Hematopoietic multipotent progenitor cell (in vitro differentiated cells): ENCODE data around the gene KIF4A. TPM values are rescaled to one million over a fixed set of nuclear protein-coding genes. Genes with fewer than 3 reads are reported as not detected.
"Not testable (repeated sequence)": the region's sequence is repeated elsewhere in the genome, so short reads cannot be mapped to it uniquely, and the experiment has no call there.

Experiments
- DNase-seq, 3 donors: peaks; one replicate each; pipeline ENCODE4 v3.0.0-alpha.2; 2011 to 2015; ENCODE audit warnings: low read depth in 2 of 3, low spot score in 2 of 3
- total RNA-seq: library from RNA; depleted of rRNA; stranded (reverse); fragments of >200 nt; gene quantifications from one replicate; pipeline ENCODE4 v1.2.3, GENCODE V29; 2012

The KIF4A gene, protein sequence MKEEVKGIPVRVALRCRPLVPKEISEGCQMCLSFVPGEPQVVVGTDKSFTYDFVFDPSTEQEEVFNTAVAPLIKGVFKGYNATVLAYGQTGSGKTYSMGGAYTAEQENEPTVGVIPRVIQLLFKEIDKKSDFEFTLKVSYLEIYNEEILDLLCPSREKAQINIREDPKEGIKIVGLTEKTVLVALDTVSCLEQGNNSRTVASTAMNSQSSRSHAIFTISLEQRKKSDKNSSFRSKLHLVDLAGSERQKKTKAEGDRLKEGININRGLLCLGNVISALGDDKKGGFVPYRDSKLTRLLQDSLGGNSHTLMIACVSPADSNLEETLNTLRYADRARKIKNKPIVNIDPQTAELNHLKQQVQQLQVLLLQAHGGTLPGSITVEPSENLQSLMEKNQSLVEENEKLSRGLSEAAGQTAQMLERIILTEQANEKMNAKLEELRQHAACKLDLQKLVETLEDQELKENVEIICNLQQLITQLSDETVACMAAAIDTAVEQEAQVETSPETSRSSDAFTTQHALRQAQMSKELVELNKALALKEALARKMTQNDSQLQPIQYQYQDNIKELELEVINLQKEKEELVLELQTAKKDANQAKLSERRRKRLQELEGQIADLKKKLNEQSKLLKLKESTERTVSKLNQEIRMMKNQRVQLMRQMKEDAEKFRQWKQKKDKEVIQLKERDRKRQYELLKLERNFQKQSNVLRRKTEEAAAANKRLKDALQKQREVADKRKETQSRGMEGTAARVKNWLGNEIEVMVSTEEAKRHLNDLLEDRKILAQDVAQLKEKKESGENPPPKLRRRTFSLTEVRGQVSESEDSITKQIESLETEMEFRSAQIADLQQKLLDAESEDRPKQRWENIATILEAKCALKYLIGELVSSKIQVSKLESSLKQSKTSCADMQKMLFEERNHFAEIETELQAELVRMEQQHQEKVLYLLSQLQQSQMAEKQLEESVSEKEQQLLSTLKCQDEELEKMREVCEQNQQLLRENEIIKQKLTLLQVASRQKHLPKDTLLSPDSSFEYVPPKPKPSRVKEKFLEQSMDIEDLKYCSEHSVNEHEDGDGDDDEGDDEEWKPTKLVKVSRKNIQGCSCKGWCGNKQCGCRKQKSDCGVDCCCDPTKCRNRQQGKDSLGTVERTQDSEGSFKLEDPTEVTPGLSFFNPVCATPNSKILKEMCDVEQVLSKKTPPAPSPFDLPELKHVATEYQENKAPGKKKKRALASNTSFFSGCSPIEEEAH
- total RNA-seq = 0.81 TPM

GRCh38 chrX:70289793-70290770, at the start of gene KIF4A, which contains the start of gene PDZD11:
Gene KIF4A, plus strand, starts transcription at chrX:70290104. Its CDS starts 355 bp downstream, at chrX:70290459.
Gene PDZD11, minus strand, starts transcription at chrX:70289927. Its CDS starts 586 bp downstream, at chrX:70289341.
- DNase-seq = peak; percentile 37 to 81 (median 75)

DNA sequence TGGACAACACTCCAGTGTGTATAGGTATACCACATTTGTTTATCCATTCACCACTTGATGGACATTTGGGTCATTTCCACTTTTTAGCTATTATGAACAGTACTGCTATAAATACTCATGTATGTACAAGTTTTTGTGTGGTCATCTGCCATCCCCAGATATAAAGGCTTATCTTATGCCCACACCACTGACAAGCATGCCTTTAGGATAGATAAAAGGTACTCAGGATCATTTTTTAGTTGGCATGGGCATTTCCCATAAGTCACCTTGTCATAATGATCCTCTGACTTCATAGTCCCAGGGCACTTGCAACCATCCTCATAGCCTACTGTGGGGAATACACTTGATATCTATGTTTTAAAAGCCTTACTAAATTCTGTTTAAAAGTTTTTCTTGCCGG, 49.2 kb upstream of the KIF4A start:
- no peak for DNase-seq

DNA sequence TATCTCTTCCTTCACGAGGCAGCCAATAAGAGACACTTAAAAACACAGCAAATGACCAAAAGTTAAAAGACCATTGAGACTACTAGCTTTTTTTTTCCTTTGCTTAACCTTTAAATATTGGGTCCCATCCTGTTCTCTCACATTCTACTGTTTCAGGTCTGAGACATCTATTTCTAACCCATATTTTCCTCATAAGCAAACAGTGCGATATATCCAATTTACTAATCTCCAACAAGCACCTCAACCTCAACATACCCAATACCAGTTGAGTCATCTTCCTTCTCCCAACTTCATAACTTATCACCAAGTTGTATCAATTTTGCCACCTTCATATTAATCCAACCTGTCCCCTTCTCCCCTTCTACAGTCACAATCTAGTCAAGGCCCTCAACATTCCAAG, 48.4 kb upstream of the KIF4A start:
- DNase-seq = no peak

DNA sequence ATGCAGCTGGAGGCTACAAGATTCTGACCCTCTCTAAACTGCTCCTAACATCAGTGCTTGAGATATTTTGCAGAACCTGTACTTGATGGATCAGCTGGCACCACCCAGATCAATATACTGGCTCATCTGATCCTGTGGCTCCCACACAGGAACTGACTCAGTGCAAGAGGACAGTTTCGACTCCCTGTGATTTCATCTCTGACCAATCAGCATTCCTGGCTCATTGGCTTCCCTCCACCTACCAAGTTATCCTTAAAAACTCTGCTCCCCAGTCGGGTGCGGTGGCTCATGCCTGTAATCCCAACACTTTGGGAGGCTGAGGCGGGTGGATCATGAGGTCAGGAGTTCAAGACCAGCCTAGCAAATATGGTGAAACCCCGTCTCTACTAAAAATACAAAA, 46.3 kb upstream of the KIF4A start:
- DNase-seq = not testable (repeated sequence)

GRCh38 chrX:70244881-70245280, 45.0 kb upstream of the KIF4A start:
- DNase-seq = no peak

GRCh38 chrX:70247252-70247651, 42.7 kb upstream of the KIF4A start:
- no peak for DNase-seq

GRCh38 chrX:70252491-70252890, 37.4 kb upstream of the KIF4A start:
- DNase-seq = no peak

GRCh38 chrX:70253377-70254062, 36.4 kb upstream of the KIF4A start:
- DNase-seq = no peak

GRCh38 chrX:70254063-70254400, 35.9 kb upstream of the KIF4A start:
- DNase-seq = no peak

- no peak for DNase-seq
Measured at GRCh38 chrX:70254909-70255308, 35.0 kb upstream of the KIF4A start.

DNA sequence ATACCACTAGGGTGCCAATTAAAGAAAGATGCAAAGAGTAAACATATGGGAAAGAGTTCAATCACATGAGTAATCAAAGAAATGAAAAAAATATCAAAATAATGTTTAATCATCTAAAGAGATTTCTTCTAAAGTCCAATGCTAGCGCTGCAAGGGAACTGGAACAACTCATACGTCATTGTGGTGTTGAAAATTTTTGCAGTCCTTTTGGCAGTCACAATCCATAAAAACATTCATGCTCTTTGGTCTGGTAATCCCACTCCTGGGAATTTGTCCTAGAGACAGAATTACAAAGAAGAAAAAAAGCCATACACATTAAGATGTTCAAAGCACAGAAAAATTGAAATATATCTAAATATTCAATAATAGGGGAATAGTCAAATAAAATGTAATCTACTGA, 34.5 kb upstream of the KIF4A start:
- no peak for DNase-seq

DNA sequence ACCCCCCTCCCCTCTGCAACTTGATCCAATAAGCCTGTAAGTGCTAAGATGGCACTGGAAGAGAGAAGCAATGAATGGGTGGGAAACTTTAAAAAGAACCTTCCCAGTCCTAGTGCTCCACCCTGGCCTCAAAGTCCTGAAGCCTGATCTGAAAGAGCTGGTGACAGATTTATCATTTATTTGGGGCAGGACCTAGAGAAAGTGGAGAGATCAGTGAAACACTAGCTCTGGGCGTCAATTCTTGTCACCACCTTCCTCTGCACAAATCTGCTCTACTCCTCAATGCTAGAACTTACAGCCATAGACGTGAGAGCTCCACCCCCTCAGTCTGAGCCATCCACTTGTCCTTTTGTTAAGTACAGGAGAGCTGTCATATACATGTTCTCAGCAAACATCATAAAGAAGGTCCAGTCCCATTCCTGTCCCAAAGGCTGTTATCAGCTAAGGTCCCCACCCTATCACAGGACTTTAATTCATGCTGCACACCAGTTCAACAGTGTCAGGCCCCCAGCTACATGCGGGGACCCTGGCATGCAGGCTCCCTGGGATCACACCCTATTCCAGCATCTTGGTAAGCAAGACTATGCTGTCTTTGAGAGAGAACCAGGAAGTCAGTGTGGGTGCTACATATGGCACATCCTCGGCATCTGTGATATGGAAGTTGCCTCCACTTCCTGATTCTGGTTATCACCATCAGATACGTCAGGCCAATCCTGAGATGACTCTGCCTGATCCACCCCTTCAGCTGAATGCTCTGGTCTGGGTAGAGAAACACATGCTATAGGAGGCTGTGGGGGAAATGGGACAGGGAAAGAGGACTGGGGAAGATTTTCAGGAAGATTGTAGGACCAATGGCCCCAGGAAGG, 32.2 kb upstream of the KIF4A start:
- no peak for DNase-seq

DNA sequence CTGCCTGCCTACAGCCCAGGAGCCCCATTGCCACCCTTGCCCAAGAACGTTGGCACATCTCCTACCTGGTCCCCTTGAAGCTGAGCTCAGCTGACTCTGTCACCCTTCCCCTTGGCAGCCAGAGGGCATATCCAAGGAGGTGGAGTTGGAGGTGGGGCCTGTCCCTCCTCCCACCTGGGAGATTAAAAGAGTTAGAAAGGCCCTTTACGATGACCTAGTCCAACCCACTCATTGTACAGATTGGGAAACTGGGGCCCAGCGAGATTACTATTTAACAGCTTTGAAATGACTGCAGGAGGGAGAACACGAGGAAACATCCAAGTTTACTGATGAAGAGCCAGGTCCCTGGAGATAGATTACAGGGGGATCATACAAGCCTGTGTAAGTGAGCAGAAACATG, 29.8 kb upstream of the KIF4A start, which contains the start of gene P2RY4:
TSS of gene P2RY4 (minus strand) at position 101 of the 400 bp plus-strand sequence. CDS start 580 bp downstream, outside the sequence.
- DNase-seq = no peak

DNA sequence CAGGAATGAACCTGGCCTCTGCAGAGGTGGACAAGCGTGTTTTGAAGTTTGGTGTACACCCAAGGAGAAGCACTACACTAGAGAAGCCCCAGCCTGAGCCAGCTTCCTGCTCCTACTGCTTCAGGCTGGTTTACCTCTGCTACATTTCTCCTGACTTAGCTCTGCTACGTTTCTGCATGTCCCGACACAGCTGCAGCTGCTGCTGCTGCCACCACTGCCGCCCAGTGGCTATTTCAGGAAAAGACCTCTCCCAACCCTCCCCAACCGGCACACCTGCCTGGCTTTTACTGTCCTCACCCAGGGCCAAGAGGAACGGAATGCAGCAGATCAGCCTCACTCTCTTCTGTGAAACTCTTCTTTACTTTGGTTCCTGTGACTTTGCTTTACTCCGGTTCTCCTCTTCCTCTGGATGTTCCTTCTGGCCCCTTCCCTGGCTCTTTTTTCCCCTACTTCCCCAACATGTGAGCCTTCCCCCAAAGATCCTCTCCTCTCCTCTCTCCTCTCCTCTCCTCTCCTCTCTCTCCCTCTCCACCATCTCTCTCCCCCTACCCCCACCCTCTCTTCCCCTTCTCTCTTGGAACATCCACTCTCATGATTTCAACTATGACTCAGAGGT, 26.8 kb upstream of the KIF4A start:
- peak in 2 of 3 donors; percentile 1 to 11 for DNase-seq

GRCh38 chrX:70264784-70265183, 25.1 kb upstream of the KIF4A start:
- no peak for DNase-seq

GRCh38 chrX:70268034-70268433, 21.9 kb upstream of the KIF4A start, which contains the start of gene ARR3:
Gene ARR3, plus strand, starts transcription at chrX:70268334. Its CDS starts 1,052 bp downstream, at chrX:70269386.
- DNase-seq = no peak

GRCh38 chrX:70274029-70274428, 15.9 kb upstream of the KIF4A start:
- DNase-seq = not testable (repeated sequence)

- no peak for DNase-seq
Measured at GRCh38 chrX:70279081-70279480, 10.8 kb upstream of the KIF4A start.
